ENCODE results near the gene LRIT2. TPM values are rescaled to one million over a fixed set of nuclear protein-coding genes. Genes with fewer than 3 reads are reported as not detected.

LRIT2 gene
- total RNA-seq, 1 experiment from 2014 or later: not detected

DNA sequence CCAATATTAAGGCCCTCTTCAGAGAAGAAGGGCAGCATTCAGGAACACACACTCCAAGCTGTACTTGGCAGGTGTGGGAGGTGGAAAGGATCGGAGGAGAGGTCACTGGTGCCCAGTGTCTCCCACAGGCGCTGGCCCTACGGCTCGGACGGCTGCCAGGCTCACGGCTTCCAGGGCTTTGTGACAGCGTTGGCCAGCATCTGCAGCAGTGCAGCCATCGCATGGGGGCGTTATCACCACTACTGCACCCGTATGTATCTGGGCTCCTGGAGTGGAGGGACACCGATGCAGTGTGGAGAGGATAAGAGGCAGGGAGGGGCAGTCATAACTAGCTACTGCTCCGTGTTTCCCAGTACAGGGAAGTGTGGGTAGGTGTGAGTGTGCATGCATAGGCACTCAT is 23.4 kb upstream of the LRIT2 start:
- Histone ChIP-seq H2BK15ac (ENCODE audit: low read depth, low read length) (no peak overlapping the region), H4K20me1 (ENCODE audit: control insufficient read depth, insufficient read depth, insufficient read length) (no peaks in the 10 kb centered on the region), H3K23ac (ENCODE audit: insufficient read length, low read depth, low read length) (no peak overlapping the region), H3K9ac (ENCODE audit: extremely low read depth, insufficient read length, low read length) (no peak overlapping the region), H2BK12ac (ENCODE audit: insufficient read length, low read depth, low read length) (no peak overlapping the region), H4K5ac (ENCODE audit: insufficient read length, low read depth, low read length) (no peak overlapping the region), H2AK5ac (ENCODE audit: insufficient read length, low read length) (no peak overlapping the region), H3K79me1 (ENCODE audit: insufficient read depth, low read depth, low read length, poor library complexity, severe bottlenecking) (no peaks in the 10 kb centered on the region), H3K23me2 (ENCODE audit: insufficient read length, low read depth, low read length, poor library complexity, severe bottlenecking) (no peaks in the 10 kb centered on the region), H2AFZ (ENCODE audit: low read length) (no peak overlapping the region), H3K27ac (ENCODE audit: insufficient read length, low read depth, low read length) (no peak overlapping the region), H3K56ac (ENCODE audit: insufficient read length, low read depth, low read length) (no peak overlapping the region), H3K18ac (ENCODE audit: insufficient read length, low read depth, low read length) (no peak overlapping the region), H3T11ph (ENCODE audit: low read length) (no peak overlapping the region), H2BK20ac (ENCODE audit: low read depth, low read length, poor library complexity, severe bottlenecking) (no peak overlapping the region), H4K8ac (replicated peaks; ENCODE audit: insufficient read length, low read depth, low read length) (no peak overlapping the region), H3K4ac (ENCODE audit: low read depth, low read length) (no peak overlapping the region), H2BK120ac (ENCODE audit: low read depth, low read length, poor library complexity, severe bottlenecking) (no peak overlapping the region), H3K27me3 (ENCODE audit: insufficient read depth, low read length) (no peaks in the 10 kb centered on the region), H3K9me3 (ENCODE audit: control insufficient read depth, low read depth, low read length) (no peaks in the 10 kb centered on the region), H3K4me2 (ENCODE audit: insufficient read depth, insufficient read length, low read length) (no peak overlapping the region), H4K91ac (ENCODE audit: insufficient read length, low read depth, low read length) (no peak overlapping the region), H3K79me2 (ENCODE audit: insufficient read depth, low read length) (no peaks in the 10 kb centered on the region), H3K4me1 (ENCODE audit: insufficient read depth, low read length) (no peaks in the 10 kb centered on the region), H2BK5ac (ENCODE audit: insufficient read length, low read length) (no peak overlapping the region), H3K14ac (ENCODE audit: insufficient read depth, low read length) (no peak overlapping the region)
- WGBS (ENCODE audit: extremely low coverage, insufficient read length, low lambda C conversion rate): no CpG with 5 or more reads among the region's 12 CpGs
- H3K36me3 Mint-ChIP-seq (ENCODE audit: insufficient read depth in 1 of 3, low read depth in 3 of 3): no peaks in the 10 kb centered on the region; a peak in 1 of 7 replicates
- DNase-seq: no peak
- no peaks in the 10 kb centered on the region for H3K9me3 Mint-ChIP-seq
- peaks cover 13% of the 10 kb centered on the region for H3K27me3 Mint-ChIP-seq (ENCODE audit: low read depth)
- peak overlapping the region in 1 of 3 experiments; percentile 23; a peak in 1 of 7 replicates for H3K27ac Mint-ChIP-seq
- TF ChIP-seq, protein P1, sequence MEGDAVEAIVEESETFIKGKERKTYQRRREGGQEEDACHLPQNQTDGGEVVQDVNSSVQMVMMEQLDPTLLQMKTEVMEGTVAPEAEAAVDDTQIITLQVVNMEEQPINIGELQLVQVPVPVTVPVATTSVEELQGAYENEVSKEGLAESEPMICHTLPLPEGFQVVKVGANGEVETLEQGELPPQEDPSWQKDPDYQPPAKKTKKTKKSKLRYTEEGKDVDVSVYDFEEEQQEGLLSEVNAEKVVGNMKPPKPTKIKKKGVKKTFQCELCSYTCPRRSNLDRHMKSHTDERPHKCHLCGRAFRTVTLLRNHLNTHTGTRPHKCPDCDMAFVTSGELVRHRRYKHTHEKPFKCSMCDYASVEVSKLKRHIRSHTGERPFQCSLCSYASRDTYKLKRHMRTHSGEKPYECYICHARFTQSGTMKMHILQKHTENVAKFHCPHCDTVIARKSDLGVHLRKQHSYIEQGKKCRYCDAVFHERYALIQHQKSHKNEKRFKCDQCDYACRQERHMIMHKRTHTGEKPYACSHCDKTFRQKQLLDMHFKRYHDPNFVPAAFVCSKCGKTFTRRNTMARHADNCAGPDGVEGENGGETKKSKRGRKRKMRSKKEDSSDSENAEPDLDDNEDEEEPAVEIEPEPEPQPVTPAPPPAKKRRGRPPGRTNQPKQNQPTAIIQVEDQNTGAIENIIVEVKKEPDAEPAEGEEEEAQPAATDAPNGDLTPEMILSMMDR (conservative IDR thresholded peaks at IDR 0.05): no peak
- H3K4me1 Mint-ChIP-seq: peaks cover 0 to 4% of the 10 kb centered on the region in 2 experiments; a peak in 3 of 4 replicates
- no peak overlapping the region for H3K4me3 Mint-ChIP-seq

All from H9 (cell line).